ENCODE results near the gene SDK1.

The SDK1 gene

DNA sequence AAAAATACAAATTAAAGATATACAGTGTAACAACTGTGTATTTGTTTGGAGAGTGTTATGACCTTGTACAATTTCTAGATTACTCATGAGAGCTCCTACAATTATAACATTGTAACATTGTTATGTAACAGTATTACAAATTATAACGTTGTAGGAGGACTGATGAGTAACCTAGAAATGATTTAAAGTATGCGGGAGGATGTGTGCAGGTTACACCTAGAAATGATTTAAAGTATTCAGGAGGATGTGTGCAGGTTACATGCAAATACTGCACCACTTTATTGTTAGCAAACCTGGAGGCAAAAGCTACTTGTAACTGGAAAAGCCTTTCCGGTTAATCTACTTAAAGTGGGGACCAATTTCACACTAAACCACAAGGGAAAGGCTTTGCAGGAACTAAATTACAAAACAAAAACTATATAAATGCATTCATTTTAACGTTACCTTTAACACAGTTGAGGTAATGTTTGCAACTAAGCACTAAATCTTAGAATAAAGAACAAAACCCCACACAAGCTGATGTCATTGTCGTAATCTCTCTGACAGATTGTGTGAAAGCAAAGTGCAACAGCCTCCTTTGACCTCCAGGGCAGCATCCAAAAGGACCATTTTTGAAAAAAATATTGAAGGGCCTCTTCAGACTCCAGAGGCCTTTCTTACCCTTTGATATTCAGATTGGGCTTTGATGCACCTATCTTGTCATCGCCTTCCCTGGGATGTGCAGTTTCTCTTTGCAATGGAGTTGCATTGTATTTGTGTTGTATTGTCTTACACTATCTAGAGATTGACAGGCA lies 858.9 kb downstream of the SDK1 start:
- DNase-seq (ENCODE audit: low spot score): no peak
- TF ChIP-seq, protein P1, sequence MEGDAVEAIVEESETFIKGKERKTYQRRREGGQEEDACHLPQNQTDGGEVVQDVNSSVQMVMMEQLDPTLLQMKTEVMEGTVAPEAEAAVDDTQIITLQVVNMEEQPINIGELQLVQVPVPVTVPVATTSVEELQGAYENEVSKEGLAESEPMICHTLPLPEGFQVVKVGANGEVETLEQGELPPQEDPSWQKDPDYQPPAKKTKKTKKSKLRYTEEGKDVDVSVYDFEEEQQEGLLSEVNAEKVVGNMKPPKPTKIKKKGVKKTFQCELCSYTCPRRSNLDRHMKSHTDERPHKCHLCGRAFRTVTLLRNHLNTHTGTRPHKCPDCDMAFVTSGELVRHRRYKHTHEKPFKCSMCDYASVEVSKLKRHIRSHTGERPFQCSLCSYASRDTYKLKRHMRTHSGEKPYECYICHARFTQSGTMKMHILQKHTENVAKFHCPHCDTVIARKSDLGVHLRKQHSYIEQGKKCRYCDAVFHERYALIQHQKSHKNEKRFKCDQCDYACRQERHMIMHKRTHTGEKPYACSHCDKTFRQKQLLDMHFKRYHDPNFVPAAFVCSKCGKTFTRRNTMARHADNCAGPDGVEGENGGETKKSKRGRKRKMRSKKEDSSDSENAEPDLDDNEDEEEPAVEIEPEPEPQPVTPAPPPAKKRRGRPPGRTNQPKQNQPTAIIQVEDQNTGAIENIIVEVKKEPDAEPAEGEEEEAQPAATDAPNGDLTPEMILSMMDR (IDR thresholded peaks at IDR 0.05; ENCODE audit: extremely low read depth, missing control alignments): no peak

DNA sequence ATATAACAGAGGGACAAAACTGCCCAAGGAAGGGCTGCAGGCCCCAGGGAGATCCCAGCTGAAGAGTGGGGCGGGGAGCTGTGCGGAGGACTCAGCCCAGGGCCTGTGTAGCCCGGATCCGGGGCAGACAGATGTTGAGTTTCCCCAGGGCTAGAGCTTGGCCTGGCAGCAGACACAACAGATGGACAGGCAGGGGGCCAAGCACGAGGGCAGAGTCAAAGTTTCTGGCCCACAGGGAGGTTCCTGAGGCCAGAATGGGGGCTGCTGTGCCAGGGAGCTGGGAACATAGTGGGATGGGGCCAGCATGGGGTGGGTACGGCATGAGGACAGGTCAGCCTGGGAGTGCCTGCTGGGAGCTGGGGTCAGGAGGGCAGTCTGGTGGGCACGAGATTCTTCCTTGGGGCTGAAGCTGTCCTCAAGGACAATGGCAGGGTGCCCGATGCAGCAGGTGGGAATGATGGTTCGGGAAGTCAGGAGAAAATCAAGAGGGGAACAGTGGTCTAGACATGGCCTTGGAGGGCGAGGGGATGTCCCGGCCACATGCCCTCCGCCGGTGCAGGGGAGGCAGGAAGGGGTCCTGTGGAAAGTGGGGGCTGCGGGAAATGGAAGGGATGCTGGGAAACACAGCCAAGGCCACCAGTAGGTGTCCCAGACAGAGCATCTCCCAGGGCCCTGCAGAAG lies 862.0 kb downstream of the SDK1 start:
- TF ChIP-seq, protein P1 (IDR thresholded peaks at IDR 0.05; ENCODE audit: extremely low read depth, missing control alignments): no peak
- DNase-seq (ENCODE audit: low spot score): no peak

DNA sequence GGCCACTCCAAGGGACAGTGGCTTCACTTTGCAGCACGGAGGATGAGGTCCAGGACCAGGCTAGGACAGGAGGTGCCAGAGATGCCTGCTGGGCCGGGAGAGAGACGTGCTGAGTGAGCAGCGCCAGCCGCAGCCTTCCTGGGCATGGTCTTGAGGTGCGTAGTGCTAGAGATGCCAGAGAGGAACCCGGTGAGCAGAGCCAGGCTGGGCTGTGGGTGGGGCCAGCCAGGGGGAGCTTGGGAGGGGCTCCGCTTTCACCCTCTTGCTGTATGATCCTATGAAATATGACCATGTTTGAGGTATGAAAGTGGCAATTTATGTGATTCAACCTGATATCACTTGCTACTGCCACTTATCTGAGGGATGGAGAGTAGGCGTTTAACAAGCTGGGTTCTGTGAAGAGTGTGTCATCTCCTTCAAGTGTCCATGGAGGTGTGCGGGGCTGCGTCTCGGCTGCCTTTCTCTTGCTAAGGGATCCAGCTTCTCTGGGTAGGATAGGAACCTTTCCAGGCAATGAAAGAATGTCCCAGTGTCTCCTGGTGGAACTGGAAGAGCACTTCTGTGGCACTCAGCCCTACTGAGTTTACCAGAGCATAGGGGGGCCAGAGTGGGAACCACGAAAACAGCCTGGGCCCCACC lies 862.6 kb downstream of the SDK1 start:
- TF ChIP-seq, protein P1 (IDR thresholded peaks at IDR 0.05; ENCODE audit: extremely low read depth, missing control alignments): no peak
- DNase-seq (ENCODE audit: low spot score): no peak

DNA sequence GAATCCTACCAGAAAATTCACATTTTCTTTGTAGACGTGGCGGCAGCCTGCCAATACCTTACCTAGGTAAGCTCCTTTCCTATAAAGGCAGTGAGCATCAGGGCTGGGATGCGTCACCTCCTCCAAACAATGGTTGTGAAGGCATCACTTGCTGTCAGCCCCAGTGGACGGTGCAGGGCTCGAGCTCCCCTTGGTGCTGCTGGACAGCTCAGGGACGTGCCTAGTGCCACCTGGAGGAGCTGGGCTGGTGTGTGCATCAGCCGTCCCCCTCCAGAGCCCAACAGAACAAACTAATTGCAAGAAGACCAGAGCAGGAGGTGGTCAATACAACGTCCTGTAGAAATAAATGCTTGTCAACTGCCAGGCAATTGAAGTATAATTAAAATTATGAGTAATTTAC lies 863.5 kb downstream of the SDK1 start:
- DNase-seq (ENCODE audit: low spot score): no peak
- TF ChIP-seq, protein P1 (IDR thresholded peaks at IDR 0.05; ENCODE audit: extremely low read depth, missing control alignments): no peak

DNA sequence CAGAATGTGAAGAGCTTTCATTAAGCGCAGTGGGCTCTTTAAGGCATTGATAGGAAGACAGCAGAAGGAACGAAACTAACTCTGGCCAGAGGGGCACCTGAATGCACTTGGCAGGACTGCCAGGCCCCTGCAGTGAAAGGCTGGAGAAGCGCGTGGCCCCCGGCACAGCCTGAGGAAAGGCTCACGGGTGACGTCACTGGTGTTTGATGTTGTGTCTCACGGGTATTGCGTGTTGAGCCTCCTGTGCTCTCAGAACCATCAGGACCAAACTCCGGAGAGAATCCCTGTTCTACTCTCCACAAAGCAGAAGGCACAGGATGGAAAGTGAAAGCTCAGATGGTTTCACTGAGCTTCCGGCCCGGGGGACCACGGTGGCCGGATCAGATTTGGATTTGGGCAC lies 865.3 kb downstream of the SDK1 start:
- no peak for DNase-seq (ENCODE audit: low spot score)
- TF ChIP-seq, protein P1 (IDR thresholded peaks at IDR 0.05; ENCODE audit: extremely low read depth, missing control alignments): no peak

DNA sequence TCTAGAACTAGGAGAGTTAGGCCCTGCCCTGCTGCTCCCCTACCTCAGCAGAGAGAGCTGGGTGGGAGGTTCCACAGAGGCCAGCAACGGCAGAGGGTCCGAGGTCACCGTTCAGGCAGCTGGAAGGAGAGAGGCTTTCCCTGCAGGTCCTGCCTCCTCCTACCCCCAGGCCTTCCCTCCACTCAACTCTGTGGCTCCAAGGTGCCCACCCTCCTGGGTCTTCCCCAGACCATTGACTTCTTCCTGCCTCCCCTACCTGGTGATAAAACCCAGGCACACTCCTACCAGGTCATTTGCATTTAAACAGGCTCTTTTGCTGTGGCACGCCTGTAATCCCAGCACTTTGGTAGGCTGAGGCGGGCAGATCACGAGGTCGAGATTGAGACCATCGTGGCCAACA lies 865.8 kb downstream of the SDK1 start:
- DNase-seq (ENCODE audit: low spot score): no peak
- TF ChIP-seq, protein P1 (IDR thresholded peaks at IDR 0.05; ENCODE audit: extremely low read depth, missing control alignments): no peak

DNA sequence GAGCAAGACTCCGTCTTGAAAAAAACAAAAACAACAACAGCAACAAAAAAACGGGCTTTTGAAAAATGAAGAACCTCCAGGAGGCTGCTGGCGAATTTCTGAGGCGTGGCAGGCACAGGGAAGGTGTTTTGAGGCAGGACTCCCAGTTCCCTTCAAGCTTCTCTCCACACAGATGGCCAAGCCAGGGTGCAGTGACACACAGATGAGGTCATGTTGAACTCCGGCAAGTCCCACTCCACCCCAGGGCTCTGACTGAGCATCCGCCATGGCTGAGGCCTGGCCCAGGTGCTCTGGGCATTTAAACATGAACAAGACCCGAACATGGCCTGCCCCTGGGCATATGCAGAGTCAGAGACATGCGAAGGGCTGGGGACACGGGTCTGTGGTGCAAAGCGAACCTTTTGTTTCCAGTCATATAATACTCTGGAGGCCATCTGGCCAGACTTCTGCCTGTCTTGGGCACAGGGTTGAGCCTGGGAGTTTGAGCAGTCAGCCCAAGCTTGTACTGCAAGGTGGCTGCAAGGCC lies 866.4 kb downstream of the SDK1 start:
- TF ChIP-seq, protein P1 (IDR thresholded peaks at IDR 0.05; ENCODE audit: extremely low read depth, missing control alignments): no peak
- no peak for DNase-seq (ENCODE audit: low spot score)

Measured in GM20000 (cell line).